GM19372 (cell line): ENCODE data around the gene EPHA2.

Source experiments
- ATAC-seq: cut with Tn5 transposase; IDR thresholded peaks from one replicate; pipeline ENCODE4 v1.9.1; 2021; ENCODE audit warnings: mild to moderate bottlenecking, low read depth, moderate library complexity; ENCODE audit not compliant: unreplicated experiment

Gene EPHA2

DNA sequence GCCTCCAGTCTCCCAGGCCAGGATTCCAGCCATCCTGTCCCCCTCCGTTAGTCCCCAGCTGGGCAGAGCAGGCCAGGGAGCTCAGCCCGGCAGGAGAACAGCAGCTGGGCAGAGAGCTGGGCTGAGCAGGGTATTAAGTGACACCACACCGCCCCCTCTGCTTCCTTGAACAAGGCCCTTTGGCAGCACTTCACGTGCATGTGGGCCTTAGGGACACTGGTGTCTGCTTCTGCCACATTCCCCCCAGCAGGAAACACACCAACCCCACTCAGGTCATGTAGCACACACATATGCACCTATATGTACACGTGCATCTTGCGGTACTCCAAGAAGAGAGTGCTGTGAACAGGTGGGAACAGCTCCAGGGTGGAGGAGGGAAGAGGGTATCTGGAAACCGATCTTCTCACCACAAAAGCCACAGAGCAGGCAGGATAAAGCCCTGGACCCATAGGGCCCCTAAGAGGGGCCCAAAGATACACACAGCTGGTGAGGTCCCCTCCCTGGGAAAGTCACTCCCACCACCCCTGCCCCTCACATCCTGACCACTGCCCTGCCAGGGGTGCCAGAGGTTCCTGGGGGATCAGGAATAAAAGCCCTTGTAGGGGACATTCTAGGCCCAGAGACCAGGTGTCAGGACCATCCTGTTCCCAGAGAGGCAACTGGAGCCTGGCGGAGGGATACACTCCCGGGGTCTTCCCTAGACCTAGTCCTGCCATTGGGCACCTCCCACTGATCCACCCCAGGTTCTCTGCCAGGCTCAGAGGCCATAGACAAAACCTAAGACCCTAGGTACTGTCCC lies 4.5 kb downstream of the EPHA2 start:
- no peak for ATAC-seq

- ATAC-seq = no peak
Measured at GRCh38 chr1:16150508-16150907, 5.4 kb downstream of the EPHA2 start.

DNA sequence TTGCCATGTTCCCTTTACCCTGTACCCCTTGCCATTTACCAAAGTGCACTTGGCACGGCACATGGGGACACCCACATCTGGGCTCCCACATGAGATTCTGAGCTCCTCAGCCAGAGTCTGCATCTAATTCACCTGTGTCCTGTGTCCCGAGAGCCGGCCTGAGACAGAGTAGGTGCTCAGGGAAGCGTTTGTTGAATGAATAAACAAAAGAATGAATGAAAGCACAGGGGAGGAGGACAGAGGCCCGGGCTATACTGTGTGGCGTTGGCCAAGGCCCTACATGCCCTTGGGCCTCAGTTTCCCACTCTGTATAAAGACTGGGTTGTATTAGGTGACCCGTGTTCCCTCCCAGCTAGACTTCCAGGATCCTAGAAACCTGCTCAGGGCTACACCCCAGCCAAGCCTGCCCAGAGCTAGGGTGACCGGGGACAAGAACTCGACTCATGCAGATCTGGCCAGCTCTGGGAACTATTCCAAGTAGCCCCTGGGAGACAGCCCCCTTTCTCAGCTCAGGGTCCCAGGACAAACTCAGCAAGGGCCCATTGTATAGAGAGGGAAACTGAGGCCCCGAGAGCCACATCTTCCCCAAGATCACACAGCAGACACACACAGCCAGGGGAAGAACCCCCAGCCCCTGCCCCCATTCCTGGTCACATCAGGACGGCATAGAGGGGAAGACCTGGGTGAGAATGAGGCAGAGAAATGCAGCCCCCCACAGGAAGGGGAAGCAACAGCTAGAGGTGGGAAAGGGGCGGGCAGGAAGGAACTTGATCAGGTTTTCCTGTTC lies 6.0 kb downstream of the EPHA2 start:
- no peak for ATAC-seq

DNA sequence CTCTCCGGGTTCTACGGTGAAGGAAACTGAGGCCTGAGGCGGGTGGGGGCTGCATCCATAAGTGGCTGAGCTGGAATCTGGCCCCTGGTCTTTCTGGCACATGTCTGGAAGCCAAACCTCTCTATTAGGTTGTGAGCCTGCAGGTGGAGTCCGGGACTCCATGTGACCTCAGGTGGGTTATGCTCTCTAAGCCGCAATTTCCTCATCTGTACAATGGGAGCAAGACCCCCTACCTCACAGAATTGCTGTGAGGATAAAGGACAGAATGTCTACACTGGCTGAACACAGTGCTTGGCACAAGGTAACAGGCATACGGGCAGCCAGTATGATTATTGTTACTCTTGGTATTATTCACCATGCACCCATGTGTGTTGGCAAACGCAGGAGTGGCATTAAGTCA lies 6.7 kb downstream of the EPHA2 start:
- ATAC-seq = no peak

DNA sequence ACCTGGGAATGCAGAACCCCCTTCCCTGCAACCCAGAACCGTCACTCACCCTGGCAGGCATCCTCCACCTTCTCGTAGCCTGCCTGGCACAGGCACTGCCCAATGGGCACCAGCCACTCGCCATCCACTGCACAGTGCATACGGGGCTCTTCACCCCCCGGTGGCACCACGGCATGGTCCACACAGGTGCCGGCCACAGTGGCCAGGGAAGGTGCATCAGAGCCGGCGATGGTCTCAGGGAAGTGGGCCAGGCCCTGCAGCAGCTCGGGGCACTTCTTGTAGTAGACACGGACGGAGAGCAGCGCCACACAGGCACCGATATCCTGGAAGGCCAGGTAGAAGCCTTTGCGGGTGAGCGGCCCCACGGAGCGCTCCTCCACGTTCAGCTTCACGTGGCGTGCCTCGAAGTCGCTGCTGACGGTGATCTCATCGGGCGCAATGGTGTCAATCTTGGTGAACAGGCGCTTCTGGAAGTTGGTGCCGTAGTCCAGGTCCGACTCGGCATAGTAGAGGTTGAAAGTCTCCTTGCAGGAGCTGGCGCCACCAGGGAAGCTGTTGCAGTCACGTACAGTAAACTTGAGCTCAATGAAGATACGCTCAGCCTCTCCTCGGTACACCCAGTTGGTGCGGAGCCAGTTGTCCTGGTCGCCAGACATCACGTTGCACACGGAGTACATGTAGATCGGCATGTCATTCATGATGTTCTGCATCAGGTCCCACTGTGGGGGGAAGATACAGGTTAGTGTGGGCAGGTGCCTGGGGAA lies 7.4 kb downstream of the EPHA2 start:
- no peak for ATAC-seq

DNA sequence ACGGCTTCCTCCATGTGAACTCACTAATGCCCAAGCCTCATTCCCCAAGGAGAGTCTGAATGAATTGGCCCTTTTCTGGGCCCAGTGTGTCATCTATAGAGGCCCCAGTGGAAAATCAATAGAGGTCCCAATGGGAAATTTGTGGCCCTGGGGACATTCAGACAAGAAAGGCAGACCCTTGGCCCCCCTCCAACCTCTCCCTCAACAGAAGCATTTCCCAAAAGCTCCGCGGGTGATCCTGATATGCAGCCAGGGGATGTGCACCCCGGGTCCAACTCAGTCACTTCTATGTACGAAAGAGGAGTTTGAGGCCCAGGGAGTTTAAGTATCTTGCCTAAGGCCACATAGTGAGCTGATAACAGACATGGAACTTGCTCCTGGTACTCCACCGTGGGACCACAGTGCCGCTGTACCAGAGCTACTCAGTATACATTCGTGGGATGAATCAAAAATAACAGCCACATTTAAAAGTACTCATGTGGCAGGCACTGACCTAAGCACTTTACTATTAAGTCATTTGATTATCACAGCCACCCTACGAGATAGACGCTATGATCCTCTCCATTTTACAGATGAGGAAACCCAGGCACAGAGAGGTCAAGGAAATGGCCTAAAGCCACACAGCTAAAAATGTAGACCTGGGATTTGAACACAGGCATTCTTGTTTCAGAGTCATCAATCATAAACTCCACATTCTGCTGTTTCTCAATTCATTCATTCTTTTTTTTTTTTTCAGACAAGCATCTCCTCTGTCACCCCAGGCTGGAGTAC lies 8.5 kb downstream of the EPHA2 start:
- no peak for ATAC-seq

GRCh38 chr1:16146279-16147155 lies 9.4 kb downstream of the EPHA2 start:
- no peak for ATAC-seq

DNA sequence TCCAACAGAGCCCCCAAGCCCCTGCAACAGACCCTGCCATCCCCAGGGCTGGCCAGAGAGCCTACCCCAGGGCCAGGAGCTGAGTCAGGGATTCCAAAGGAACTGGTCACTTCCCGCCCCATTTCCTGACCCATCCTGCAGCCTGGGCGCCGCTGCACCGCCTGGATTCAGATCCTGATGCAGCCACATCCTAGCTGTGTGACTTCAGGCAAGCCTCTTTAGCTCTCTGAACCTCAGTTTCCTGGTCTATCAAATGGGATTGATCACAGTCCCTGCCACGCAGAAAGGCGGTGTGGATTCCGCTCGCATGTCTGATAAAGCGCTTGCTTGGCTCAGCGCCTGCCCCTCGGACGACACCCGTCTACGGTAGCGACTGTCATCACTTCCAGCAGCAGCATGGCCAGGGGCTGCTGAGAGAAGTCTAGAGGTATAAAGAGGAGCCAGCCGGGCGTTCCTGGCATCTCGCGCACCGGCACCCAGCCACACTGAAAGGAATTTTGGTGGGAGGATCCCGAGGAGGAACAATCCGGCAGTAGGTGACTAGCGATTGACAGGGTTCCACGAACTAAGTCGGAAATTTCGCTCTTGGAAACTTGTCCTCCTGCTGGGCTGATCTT lies 10.1 kb downstream of the EPHA2 start:
- no peak for ATAC-seq

DNA sequence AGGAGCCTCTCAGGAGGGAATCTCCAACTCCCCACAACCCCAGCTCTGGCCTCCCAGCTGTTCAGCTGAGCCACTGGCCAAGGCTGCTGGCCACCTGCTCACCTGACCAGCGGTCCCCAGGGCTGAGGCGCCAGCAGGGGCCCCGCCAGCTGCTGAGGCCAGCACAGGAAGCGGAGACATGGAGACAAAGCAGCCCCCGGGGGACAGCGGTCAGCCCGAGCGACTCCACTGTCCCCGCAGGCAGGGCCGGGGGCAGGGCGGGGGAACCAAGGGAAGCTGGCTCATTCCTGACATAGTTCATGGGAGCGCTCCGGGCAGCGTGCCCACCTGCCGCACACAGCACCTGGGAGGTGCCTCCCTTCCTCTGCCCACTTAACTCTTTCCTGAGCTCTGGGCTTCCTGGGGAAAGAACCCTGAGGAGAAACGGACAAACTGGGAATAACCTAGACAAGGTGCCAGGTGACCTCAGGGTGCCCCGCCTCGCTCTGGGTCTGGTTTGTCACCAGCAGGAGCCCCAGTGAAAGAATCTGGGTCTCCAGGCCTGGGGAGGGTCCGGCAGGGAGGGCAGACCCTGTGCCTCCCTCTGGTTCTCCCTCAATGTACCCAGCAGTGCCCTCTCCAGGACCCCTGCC lies 10.7 kb downstream of the EPHA2 start:
- no peak for ATAC-seq

- no peak for ATAC-seq
Measured at GRCh38 chr1:16144325-16145029, 11.4 kb downstream of the EPHA2 start.

DNA sequence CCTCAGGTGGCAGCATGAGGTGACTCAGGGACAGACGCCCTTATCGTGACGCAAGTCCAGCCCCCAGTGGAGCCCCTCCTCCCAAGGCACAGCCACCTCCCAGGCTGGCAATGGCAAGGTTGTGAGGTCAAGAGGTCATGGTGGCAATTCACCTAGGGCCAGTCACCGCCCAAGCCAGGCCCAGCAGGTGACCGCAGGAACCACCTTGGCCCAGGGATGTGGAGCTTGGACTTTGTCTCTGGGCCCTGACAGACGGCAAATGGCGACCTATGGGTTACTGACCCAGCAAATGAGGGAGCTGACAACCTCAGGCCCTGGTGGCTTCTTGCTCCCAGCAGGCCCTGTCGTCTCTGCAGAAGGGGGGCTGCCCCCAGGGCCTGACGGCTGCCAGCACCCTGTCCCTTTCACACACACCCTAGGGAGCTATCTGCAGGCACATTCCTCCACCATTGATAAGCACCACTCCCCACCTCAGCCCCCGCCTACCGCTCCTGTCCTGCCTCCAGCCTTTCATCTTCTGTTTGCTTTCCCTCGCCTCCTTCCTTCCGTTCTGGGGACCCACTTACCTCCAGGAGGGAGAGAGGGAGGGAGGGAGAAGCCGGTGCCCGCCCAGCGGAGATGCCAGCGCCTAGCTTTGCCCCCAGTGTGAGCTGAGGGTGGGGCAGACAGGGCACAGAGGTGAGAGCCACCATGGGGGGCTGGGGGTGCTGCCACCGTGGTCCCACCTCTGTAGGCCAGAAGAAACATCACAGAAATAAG lies 12.1 kb downstream of the EPHA2 start:
- ATAC-seq = no peak

GRCh38 chr1:16143005-16143565 lies 12.8 kb downstream of the EPHA2 start:
- no peak for ATAC-seq

DNA sequence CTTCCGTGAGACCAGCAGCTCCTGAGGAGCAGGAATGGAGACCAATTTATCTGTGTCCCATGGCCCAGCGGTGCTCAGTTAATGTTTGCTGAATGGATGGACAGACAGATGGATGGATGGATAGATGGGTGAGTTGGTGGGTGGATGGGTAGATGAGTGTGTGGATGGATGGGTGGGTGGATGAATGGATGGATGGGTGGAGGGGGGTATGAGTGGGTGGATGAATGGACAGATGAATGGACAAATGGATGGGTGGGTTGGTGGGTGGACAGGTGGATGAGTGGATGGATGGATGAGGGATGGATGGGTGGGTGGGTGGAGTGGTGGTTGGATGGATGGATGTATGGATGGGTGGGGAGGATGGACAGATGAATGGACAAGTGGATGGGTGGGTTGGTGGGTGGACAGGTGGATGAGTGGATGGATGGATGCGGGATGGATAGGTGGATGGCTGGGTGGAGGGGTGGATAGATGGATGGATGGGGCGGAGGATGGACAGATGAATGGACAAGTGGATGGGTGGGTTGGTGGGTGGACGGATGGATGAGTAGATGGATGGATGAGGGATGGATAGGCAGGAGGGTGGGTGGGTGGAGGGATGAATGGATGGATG lies 13.4 kb downstream of the EPHA2 start:
- no peak for ATAC-seq

DNA sequence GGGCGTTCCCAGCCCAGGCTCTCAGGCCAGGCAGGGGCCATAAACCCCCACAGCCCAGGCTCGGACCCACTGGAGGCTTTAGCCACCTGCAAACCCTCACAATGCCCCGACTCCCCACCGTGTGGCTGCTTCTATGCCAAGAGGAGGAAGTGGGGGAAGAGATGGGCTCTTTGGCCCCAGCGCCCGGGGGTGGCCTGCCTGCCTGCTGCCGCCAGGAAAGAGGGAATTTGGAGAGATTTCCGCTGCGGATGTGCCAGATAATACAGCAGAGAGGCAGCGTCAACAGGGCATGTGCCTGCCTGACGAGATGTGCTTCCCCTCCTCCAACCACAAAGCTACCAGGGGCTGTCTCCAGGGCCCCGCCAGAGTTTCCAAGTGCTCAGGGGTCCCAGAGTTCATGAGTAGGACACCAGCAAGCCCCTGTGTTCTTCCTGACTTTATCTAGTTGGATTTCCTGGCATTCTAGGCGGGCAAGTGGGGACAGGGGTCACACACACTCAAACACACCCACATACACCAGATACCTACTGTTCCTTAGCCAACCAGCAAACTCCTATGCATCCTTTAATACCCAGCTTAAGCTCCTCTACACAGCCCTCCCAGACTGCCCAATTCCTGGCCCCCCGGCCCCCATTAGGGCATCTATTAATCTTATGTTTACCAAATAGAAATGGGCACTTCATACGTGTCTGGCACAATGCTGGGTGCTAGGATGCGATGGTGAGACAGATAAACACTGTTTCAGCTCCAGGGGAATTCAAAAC lies 14.1 kb downstream of the EPHA2 start:
- ATAC-seq = no peak

- ATAC-seq = no peak
Measured at GRCh38 chr1:16140068-16140596, 15.7 kb downstream of the EPHA2 start.
